Activated T-helper 1 cell treated with anti-CD3 and anti-CD28 coated beads, Interleukin-2, amount 50 U/mL, for 16 hours (primary cell): Measurements from ENCODE around the gene CLIC5.

Experiments
- DNase-seq, 2 donors: peaks; one replicate each; pipeline ENCODE4 v3.0.0-alpha.2; 2020; ENCODE audit warnings: low read depth in 1 of 2, low spot score in 1 of 2

CLIC5 gene

DNA sequence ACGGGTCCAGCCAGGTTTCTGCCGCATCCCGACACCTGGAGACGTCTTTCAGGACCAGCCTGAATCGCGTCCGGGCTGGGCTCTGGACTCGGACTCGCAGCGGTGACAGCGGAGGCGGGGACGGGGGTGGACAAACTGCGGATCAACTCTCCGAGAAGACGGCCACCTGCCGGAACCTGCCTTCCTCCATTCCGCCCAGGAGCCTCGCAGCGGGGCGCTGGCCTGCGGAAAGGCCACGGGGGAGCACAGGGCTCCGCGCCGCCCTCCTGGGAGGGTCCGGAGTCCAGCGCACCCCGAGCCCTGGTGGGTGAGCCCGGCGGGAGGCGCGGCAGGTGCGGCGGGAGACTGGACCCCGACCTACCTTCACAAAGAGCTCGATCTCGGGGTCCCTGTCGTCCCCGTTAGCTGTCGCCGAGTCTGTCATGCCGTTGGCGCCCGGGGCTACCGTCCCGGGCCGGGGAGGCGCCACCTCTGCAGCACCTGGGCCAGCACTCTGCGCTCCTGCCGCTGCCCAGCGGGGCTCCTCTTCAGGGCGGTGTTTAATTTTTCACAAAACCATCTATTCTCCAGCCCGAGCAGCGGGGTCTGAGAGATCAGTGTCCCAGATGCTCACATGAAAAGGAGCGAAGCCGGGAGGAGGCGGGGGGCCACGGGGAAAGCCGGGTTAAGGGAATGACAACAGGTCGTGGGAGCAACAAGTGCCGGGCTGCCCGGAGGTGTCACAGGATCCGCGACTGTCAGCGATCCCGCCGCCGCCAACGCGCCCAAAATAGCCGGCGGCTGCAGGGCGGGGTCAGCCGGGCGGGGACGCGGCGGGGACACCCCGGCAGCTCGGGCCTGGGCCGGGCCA lies at the start of gene CLIC5:
CLIC5 (minus strand) TSS at position 742 of the 850 bp plus-strand sequence; CDS start at position 424, 318 bp downstream.
- DNase-seq, result peak; percentile 11 to 13

DNA sequence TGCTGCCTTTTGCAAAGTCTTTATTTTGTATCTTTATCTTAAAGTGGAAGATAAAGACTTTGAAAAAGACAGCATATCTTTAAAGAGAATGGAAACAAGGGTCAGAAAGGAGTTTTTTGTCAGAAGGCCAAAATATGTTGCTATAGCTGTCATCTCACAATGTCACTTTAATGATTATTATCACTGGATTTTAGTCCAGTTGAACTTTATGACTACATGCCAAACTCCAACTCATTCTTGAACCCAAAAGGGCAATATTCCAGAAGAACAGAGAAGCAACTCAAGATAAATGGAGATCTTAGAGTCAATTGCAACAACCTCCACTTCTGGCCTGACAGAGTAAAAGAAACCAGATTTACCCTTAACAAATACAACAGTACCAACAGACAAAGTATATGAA lies 47.3 kb upstream of the CLIC5 start:
- DNase-seq, result no peak

DNA sequence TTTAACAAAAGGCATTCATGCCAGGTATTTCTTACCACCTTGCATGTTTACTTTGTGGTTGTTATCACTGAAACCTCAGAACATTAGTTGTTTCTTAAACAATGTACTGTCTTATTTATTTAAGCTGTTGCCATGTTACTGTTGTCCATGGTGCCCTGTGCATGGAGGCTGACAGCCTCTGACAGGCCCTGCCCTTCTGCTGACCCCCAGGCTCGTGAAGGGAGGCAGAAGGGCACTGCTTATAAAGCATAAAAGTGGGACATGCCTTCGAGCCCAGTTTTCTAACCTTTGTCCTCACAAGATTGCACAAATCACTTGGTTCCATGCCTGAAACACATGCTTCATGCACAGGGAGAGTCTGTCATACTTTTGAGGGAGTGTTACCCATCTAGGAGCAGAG lies 46.7 kb upstream of the CLIC5 start:
- DNase-seq, result no peak

DNA sequence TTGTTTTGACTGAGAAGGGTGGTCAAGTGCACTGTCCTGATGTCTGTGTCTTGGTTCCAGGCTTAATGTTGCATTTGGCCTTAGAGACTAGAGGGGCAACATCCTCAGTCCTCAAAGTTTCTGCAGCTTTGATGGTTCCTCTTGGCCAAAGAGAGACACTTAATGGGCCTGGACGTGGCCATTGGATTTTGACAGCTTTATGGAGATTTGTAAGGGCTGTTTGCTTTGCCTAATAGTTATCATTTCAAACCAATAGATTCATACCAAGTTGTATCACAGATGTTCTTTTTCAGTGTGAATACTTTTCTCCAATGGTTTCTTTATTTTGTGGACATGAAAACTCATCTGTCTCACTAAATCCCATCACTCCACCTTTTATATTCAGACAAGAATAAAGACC lies 45.8 kb upstream of the CLIC5 start:
- no peak for DNase-seq

DNA sequence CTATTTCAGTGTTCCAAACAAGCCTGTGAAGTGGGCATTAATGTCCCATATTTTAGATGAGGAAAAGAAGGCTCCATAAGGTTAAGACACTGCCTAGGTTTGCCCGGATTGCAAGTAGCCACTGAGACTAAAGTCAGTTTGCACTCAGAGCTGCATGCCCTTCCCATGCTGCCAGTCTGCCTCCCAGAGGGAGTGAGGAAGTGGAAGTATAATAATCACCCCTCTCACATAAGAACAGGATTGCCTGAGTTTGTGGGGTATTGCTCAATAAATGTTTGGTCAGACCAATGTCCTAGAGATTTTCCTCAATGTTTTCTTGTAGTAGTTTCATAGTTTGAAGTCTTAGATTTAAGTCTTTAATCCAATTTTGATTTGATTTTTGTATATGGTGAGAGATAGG lies 43.9 kb upstream of the CLIC5 start:
- DNase-seq, result no peak

DNA sequence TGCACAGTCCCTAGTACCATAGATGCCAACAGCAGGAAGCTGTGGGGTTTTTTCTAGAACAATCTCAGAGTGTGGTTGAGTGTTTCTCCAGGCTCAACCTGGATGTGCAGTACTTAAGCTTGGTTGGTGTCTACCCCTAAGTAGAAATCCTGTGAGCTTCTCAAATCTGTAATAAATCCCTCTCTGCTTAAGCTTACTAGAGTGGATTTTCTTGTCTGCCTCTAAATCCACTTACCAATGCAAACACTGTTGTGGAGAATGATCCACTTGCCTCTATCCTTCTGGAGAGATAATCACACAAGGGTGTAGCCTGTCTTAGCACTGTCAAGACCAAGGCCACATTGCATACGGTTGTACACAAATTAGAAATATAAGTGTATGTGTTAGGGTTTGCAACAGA lies 43.3 kb upstream of the CLIC5 start:
- no peak for DNase-seq

DNA sequence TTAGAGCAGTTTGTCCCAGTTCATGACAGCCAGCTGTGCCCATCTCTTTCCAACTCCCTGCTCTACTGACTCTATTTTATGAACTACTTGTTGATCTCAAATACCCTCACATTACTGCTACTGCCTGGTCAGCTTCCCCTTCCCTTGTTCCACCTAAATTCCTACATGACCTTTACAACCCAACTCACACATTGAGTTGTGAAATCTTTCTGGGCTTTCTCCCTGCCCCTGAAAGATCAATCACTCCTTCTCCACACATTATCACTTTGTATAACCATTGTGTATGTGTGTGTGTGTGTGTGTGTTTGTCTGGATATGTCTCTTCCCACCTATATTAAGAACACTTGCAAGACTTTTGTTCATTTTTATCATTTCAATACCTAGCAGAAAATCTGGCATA lies 42.1 kb upstream of the CLIC5 start:
- no peak for DNase-seq

DNA sequence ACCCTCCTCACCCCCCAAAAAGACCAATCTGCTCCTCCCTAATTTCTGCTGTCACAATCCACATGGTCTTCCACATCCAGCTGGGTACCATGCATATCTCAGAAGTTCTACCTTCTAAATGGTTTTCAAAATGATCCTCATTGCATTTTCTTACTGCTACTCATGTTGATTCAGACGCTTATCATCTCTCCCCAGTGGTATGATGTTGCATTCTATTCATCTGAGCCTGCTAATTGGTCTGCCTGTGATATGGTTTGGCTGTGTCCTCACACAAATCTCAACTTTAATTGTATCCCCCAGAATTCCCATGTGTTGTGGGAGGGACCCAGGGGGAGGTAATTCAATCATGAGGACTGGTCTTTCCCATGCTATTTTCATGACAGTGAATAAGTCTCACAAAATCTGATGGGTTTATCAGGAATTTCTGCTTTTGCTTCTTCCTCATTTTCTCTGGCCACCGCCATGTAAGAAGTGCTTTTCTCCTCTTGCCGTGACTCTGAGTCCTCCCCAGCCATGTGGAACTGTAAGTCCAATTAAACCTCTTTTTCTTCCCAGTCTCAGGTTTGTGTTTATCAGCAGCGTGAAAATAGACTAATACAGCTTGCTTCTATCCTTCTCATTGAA lies 41.4 kb upstream of the CLIC5 start:
- no peak for DNase-seq

DNA sequence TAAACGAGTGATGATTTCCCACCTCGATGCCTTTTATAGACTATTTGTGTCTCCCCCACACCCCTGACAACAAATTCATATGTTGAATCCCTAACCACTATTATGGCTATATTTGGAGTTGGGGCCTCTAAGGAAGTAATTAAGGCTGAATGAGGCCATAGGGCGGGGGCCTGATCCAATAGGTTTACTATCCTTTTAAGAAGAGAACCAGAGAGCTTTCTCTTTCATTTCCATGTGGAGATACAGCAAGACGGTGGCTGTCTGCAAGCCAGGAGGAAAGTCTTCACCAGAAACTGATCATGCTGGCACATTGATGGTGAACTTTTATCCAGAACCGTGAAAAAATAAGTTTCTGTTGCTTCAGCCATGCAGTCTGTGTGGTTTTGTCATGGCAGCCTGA lies 38.9 kb upstream of the CLIC5 start:
- DNase-seq, result no peak

DNA sequence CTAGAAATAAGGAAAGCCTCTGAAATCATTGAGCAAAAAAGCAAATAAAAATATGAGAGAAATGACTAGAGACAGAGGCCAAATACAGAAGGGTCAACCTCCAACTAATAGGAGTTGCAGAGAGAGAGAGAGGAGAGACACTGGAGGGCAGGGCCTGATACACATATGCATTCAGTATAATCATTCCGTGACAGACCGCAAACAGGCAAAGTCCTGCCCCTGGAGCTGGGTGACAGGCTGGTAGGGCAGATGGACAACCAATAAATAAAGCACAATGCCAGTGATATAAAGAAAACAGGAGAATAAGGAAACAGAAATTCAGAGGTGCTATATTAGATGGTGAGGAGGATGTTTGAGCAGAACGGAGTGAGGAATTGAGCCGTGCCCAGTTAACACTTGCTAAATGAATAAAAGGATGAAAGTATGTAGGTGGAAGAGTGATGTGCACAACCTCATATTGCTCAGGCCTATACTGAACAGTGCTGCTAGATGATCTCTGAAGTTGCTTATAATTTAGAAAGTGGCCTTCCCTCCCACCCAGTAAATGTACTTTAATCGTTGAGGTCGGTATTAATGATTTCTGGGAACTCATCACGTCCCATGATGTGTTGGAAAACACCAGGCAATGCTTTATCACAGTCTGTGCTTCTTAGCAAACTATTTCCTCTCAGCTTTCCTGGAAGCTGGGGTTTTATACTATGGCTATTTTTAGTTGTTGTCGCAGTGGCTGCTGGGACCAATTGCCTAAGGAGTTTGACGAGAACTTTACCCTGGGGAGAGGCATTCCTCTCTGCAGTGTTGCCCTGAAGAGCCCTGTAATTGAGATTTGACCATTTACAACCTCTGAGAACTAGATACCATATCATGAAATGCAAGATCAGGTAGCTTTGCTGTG lies 37.6 kb upstream of the CLIC5 start:
- DNase-seq, result no peak

DNA sequence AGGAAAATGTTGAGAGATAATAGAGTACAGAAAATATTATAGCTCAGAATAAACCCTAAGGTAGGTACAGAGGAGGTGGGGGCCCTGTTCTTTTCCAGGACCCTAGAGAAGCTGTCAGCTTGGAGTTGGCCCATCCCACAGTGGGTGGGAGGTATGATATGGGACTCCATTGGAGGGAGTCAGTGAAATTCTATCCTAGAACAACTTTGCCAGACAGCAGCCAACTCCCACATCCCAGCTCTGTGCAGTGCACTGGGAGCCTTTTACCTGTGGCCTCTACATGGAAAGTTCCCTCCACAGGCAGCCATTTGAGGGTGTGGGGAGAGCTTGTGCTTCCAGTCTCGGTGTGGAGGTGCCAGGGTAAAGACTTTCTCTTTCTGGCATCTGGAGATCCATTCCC lies 36.8 kb upstream of the CLIC5 start:
- DNase-seq, result no peak

DNA sequence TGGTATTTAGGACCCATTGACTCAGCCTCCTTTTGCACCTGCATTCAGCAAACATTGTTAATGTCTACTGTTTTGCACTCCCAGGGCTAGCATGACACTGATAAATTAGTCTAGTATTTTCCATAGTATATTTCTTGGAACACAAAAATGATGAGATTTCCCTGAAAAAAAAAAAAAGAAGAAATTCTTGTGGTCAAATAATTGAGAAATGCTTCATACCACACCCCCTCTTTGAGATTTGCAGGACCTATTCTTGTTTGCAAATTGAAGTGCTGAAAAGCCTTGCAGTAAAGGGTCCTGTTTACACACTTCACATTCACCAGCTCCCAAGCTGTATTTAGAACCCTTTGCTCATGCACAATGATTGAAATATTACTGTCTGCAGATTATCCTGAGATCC lies 36.3 kb upstream of the CLIC5 start:
- no peak for DNase-seq

DNA sequence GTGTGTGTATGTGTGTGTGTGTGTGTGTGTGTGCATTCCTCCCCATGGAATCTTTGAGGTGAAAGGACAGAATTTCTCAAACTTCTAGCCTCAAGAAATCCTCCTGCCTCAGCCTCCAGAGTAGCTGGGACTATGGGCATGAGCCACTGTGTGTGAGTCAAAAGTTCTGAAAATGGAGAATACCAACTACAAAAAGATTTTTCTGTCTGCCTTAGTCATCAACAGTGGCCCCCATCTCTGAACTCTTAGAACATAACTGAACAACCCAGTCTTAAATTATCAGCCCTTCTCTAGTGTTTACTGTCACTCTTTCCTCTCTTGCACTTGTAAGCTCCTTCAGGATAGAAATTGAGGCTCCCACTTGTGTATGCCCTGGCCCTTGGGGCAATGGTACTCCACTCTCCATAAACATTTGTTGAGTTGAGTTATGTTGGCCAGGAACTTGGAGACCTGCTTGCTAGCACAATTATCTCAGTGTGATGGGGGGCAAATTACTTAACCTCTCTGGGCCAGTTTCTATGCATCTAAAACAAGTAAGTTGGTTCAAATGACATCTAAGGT lies 35.3 kb upstream of the CLIC5 start:
- no peak for DNase-seq

DNA sequence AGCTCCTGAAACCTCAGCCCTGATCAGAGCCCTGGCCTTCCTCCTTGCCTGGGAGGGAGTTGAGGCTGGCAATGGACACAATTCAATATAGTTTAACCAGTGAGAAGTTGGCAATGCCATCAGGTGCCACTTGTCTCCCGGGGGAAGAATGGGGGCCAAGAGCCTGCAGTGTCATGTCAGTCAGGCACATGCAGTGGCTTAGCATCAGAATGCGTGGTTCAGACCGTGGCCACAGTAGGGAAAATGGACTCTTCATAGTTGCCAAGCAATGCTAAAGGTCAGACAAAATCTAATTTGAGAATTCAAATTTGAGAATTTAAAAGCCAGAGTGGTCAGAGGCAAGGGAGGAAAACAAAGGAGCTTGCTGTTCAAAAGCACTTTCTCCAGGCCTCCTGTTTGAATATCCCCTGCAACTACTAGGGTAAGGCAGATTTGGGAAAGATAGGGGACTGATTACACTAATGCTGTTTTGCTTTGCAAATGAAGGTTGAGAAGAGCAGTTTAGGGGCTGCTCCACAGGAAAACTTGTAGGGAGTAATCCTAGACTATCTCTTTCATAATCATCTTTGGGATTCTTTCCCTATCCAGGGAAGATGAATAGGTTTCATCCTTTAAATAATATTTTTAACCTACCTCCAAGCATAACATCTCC lies 33.1 kb upstream of the CLIC5 start:
- DNase-seq, result no peak

DNA sequence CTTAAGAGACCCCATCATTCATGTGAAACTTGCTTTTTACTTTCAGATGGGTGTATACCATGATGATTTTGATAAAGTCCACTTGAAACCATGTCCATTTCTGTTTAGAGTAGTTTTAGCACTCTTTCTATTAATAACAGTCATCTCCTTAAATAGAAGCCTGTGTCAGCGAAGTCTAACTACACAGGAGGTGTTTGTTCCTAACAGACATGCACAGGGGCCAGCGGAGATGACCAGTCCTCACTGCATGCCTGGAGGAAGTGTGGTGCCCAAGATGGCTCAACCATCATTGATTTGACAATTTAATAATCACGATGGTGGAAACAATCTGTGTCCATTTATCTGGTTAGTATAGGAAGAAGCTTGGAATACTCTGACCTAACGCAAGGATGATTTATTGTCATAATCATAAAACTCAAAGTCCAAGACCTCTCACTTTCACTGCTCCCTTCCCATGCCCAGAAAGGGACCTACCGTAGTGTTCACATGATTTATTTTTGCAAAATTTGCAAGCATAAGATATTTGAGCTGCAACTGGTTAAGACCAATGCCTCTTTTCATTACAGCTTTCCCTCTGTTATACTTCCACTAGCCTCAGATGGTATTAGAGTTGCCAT lies 31.0 kb upstream of the CLIC5 start:
- no peak for DNase-seq

DNA sequence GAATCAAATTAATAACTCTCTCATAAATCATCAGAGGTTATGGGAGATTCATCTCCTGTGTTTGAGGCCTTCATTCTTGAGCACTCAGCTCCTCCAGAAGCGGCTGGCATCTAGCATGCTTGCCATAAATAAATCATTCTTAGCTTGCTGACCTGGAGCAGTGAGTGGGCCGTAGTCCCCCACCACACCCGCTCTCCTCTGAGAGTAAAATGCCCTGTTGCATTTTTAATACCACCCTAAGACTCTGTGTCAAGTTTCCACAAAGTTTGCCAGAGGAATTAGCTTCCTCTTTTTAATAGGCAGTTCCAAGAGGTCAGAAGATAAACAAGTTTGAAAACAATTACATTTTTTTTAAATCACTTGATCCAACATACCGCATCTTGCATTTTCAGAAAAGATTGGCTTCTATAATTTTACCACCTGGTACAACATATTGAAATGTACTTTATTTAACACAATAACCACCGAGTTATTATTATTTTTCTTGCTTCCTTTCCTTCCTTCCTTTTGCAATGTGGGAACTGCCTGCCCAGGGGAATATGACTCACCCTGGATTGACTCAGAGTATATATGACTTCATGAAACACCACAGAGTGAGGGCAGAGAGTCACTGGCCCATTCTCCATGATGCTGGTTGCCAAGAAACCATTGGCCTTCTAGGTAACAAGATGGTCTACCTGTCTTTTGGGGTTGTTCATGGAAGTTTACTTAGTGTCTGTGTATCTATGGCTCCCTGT lies 29.4 kb upstream of the CLIC5 start:
- DNase-seq, result no peak

DNA sequence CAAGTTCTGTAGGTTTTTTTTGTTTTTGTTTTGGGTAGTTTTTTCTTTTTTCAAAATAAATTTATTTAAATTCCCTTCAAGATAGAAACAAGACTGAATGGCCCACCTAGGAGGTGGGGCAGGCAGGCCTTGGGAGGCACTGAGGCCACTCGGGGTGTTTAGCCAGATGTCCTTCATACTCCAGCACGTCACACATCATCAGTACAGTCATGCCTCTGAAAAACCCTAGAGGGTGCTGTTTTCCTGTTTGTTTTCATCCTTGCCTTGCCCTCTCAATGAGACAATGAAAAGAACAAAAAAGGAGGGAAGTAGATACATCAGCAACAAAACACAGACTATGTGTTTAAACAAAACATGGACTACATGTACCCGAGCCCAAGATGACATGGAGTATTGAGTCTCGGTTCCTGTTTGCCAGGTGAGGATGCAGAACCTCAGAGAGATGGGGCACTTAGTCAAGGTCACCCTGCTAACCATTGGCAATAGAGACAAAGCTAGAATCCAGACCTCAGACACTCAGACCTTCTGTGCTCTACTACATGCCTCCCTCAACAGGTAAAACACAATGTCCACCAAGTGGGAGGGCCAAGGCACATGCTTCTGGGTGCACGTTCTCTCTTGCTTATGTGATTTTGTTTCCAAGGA lies 26.8 kb upstream of the CLIC5 start:
- no peak for DNase-seq

DNA sequence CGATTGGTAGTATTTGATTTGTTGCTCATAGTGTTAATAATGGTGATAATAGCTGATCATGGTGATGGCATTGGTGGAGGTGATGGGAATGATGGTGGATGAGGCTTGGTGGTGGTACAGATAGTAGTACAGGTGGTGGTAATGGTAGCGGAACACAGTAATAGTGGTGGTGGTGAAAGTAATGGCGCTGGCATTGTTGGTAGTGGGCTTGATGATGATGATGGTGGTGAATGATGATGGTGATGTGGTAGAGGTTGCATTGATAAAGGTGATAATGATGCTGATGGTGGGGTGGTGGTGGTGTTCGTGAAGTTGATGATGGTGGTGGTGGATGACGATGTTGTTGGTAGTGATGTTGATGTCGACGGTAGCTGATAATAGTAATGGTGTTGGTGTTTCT lies 24.6 kb upstream of the CLIC5 start:
- DNase-seq, result no peak

DNA sequence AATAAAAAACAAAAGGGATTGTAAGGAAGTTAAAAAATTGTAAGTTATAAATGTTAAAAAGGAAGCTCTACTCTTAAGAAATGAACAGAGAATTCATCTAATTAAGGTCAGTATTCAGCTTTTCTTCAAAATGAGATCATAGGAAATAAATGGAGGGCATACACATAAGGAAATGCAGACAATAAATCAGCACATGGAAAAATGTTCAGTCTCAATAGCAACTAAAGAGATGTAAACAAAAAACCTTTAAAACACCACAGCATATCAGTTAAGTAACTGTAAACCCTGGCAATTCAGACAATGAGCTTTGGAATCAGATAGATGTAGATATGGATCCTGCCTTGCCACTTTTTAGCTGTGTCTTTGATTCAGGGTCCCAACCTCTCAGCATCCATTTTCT lies 24.0 kb upstream of the CLIC5 start:
- DNase-seq, result no peak
